ENCODE results near the gene IRF6. TPM values are rescaled to one million over a fixed set of nuclear protein-coding genes. Genes with fewer than 3 reads are reported as not detected.

Gene IRF6
- total and polyA plus RNA-seq, 4 donors, result 8.7 to 29.2 (median 18.6) TPM

- no peak for ATAC-seq (ENCODE audit: insufficient read depth, low FRiP score)
- Histone ChIP-seq H3K4me1 (ENCODE audit: control insufficient read depth in 5 of 5, insufficient read depth in 5 of 5, low read length in 5 of 5) (peaks cover 0 to 14% (median 8%) of the 10 kb centered on the region in 5 donors), H3K27ac (ENCODE audit: low read depth in 1 of 2, low read length in 1 of 2) (no peak overlapping the region), H3K9me3 (ENCODE audit: control insufficient read depth in 4 of 4, insufficient read depth in 3 of 4, low read length in 3 of 4) (no peaks in the 10 kb centered on the region), H3K9ac (ENCODE audit: insufficient read depth in 1 of 2, low read length in 2 of 2) (no peak overlapping the region), H3K36me3 (ENCODE audit: control insufficient read depth in 4 of 4, insufficient read depth in 4 of 4, low read length in 4 of 4) (no peaks in the 10 kb centered on the region), H3K27me3 (ENCODE audit: control insufficient read depth in 3 of 3, insufficient read depth in 3 of 3, low read length in 2 of 3) (peaks cover 0 to 3% (median 0%) of the 10 kb centered on the region in 3 donors), H3K4me3 (no peak overlapping the region)
- WGBS, 2 donors, result 97 to 100% methylated on average over 1 of the region's 1 CpG
- TF ChIP-seq CTCF (IDR thresholded peaks at IDR 0.05; ENCODE audit: control extremely low read depth, extremely low read depth), result no peak
- no peak for DNase-seq
Observed at GRCh38 chr1:209738270-209738669, 67.7 kb downstream of the IRF6 start.

DNA sequence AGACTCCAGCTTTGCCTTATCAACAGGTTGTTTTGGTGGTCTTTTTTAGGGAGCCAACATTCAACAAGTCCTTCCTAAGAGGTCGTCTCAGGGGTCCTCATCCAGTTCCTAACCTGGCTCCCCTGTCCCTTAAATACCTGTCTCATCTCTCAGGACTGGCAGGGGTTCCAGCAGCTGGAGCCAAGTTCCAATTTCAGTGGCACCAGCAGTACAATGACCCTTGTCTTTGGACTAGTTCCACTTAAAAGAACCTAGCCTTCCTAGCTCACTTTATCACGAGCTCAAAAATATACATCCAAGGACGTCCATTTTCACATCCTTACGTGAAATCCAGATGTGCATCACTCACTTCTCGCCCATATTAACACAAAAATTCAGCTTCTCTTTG, 68.8 kb downstream of the IRF6 start:
- no peak overlapping the region for H3K9ac ChIP-seq (ENCODE audit: insufficient read depth in 1 of 2, low read length in 2 of 2)
- 82 to 91% methylated on average over 5 of the region's 5 CpGs for WGBS, 2 donors
- TF ChIP-seq CTCF (IDR thresholded peaks at IDR 0.05; ENCODE audit: control extremely low read depth, extremely low read depth), result no peak
- peaks cover 0 to 3% (median 0%) of the 10 kb centered on the region in 3 donors for H3K27me3 ChIP-seq (ENCODE audit: control insufficient read depth in 3 of 3, insufficient read depth in 3 of 3, low read length in 2 of 3)
- ATAC-seq (ENCODE audit: insufficient read depth, low FRiP score) (no peak), DNase-seq (no peak)
- H3K36me3 ChIP-seq (ENCODE audit: control insufficient read depth in 4 of 4, insufficient read depth in 4 of 4, low read length in 4 of 4), result no peaks in the 10 kb centered on the region
- peaks cover 0 to 14% (median 5%) of the 10 kb centered on the region in 5 donors for H3K4me1 ChIP-seq (ENCODE audit: control insufficient read depth in 5 of 5, insufficient read depth in 5 of 5, low read length in 5 of 5)
- H3K27ac ChIP-seq (ENCODE audit: low read depth in 1 of 2, low read length in 1 of 2), result no peak overlapping the region
- H3K4me3 ChIP-seq, result no peak overlapping the region
- no peaks in the 10 kb centered on the region for H3K9me3 ChIP-seq (ENCODE audit: control insufficient read depth in 4 of 4, insufficient read depth in 3 of 4, low read length in 3 of 4)

DNA sequence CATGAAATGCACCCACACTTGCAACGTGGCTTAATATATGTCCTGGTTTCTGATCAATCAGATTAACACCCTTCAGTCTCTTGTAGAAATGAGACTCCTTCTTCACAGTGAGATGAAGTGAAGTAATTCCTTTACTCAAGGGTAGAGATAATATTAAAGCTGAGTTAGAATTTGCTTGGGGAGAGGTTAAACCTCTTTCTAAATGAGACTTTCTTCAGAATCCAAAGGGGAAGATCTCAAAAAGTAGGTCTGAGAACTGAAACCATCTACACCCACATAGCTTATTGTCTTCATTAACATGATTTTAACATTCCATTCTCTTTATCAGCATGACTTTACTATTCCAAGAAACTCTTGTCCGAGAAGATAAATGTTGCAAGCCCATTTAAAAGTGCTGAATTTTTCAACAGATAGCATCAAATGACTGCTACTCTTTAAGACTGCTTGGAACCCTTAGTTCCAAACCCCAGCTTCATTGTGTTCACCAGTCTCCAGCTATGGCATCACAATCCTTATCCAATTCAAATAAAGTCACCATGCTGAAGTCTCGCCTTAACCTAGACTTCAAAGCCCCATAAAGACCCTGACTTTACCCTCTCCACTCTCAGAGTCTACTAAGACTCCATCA, 69.3 kb downstream of the IRF6 start:
- no peak for DNase-seq
- no peaks in the 10 kb centered on the region for H3K9me3 ChIP-seq (ENCODE audit: control insufficient read depth in 4 of 4, insufficient read depth in 3 of 4, low read length in 3 of 4)
- no peak overlapping the region for H3K4me3 ChIP-seq
- H3K27ac ChIP-seq (ENCODE audit: low read depth in 1 of 2, low read length in 1 of 2), result no peak overlapping the region
- no peak for ATAC-seq (ENCODE audit: insufficient read depth, low FRiP score)
- H3K9ac ChIP-seq (ENCODE audit: insufficient read depth in 1 of 2, low read length in 2 of 2), result no peak overlapping the region
- no peaks in the 10 kb centered on the region for H3K36me3 ChIP-seq (ENCODE audit: control insufficient read depth in 4 of 4, insufficient read depth in 4 of 4, low read length in 4 of 4)
- WGBS, 2 donors, result 66 to 82% methylated on average over 3 of the region's 3 CpGs
- TF ChIP-seq CTCF (IDR thresholded peaks at IDR 0.05; ENCODE audit: control extremely low read depth, extremely low read depth), result no peak
- H3K4me1 ChIP-seq (ENCODE audit: control insufficient read depth in 5 of 5, insufficient read depth in 5 of 5, low read length in 5 of 5), result peaks cover 0 to 14% (median 0%) of the 10 kb centered on the region in 5 donors
- peaks cover 0 to 3% (median 0%) of the 10 kb centered on the region in 3 donors for H3K27me3 ChIP-seq (ENCODE audit: control insufficient read depth in 3 of 3, insufficient read depth in 3 of 3, low read length in 2 of 3)

Other genes starting within 250 kb of the IRF6 start
- 1 to 10 TPM in 1 of 2 donors, not detected in 1; 2.4 TPM for gene CAMK1G, start 222.4 kb downstream of the IRF6 start, total RNA-seq
- under 1 TPM; 0.14 to 0.80 TPM for gene CAMK1G, start 222.4 kb downstream of the IRF6 start, polyA plus RNA-seq
- gene LAMB3, start 153.7 kb downstream of the IRF6 start, total RNA-seq, result 100 to 1,000 TPM in 1 of 2 donors, 10 to 100 TPM in 1; 72.6 to 121 TPM
- 10 to 100 TPM; 14.6 to 64.6 TPM for gene LAMB3, start 153.7 kb downstream of the IRF6 start, polyA plus RNA-seq
- 10 to 100 TPM; 53.4 to 74.5 TPM for gene G0S2, start 130.7 kb downstream of the IRF6 start, total RNA-seq
- gene G0S2, start 130.7 kb downstream of the IRF6 start, polyA plus RNA-seq, result 100 to 1,000 TPM in 1 of 2 donors, 10 to 100 TPM in 1; 44.6 to 696 TPM
- gene HSD11B1, start 101.3 kb downstream of the IRF6 start, total RNA-seq, result 10 to 100 TPM in 1 of 2 donors, 1 to 10 TPM in 1; 6.5 to 39.5 TPM
- 10 to 100 TPM; 11.3 to 74.6 TPM for gene HSD11B1, start 101.3 kb downstream of the IRF6 start, polyA plus RNA-seq
- 1 to 10 TPM; 6.9 to 8.3 TPM for gene TRAF3IP3, start 50.1 kb downstream of the IRF6 start, total RNA-seq
- 10 to 100 TPM in 1 of 2 donors, 1 to 10 TPM in 1; 6.0 to 15.7 TPM for gene TRAF3IP3, start 50.1 kb downstream of the IRF6 start, polyA plus RNA-seq
- gene C1orf74, start 21.6 kb downstream of the IRF6 start, total RNA-seq, result 1 to 10 TPM; 1.8 to 2.5 TPM
- 1 to 10 TPM in 1 of 2 donors, under 1 TPM in 1; 0.75 to 1.2 TPM for gene C1orf74, start 21.6 kb downstream of the IRF6 start, polyA plus RNA-seq
- gene UTP25, start 21.8 kb upstream of the IRF6 start, total RNA-seq, result 1 to 10 TPM; 6.2 to 7.3 TPM
- gene UTP25, start 21.8 kb upstream of the IRF6 start, polyA plus RNA-seq, result 1 to 10 TPM; 1.8 to 3.1 TPM
- gene SYT14, start 132.1 kb upstream of the IRF6 start, total RNA-seq, result under 1 TPM in 1 of 2 donors, not detected in 1; 0.23 TPM
- under 1 TPM in 1 of 2 donors, not detected in 1; under 0.01 TPM for gene SYT14, start 132.1 kb upstream of the IRF6 start, polyA plus RNA-seq

All from lung (tissue), 12 donors.